C4-2B (cell line): ENCODE data around the gene RBAK.

ENCODE experiments used
- CTCF ChIP-seq: fragments of 450-650 bp; conservative IDR thresholded peaks from 2 replicates; pipeline ENCODE4 v1.5.1; 2017; ENCODE audit warnings: mild to moderate bottlenecking
- ZFX ChIP-seq: fragments of 450-650 bp; IDR thresholded peaks from 2 replicates; pipeline ENCODE4 v1.6.1; 2017

- TF ChIP-seq CTCF (no peak), ZFX (no peak)
Measured at GRCh38 chr7:5065107-5065407, 19.4 kb downstream of the RBAK start.
